ENCODE data around the gene TFDP2. TPM values are rescaled to one million over a fixed set of nuclear protein-coding genes. Genes with fewer than 3 reads are reported as not detected.

TFDP2 gene
- total RNA-seq, 4 donors from 2014 or later = 18.2 to 286 (median 64.4) TPM

- Histone ChIP-seq H3K9me3 (no peaks in the 10 kb centered on the region), H3K4me1 (no peaks in the 10 kb centered on the region), H3K27me3 (no peaks in the 10 kb centered on the region), H3K27ac (no peak overlapping the region), H3K36me3 (no peaks in the 10 kb centered on the region), H3K4me3 (no peak overlapping the region)
- no peak for DNase-seq
- intact Hi-C loops (cut with DNase I; ENCODE audit: low total_unique reads) = no loop called here
- TF ChIP-seq CTCF (IDR thresholded peaks at IDR 0.05) (no peak), POLR2A (IDR thresholded peaks at IDR 0.05) (no peak)
These were observed 145.3 kb downstream of the TFDP2 start for GRCh38 chr3:142004025-142004424.

GRCh38 chr3:142003291-142003690 is 146.1 kb downstream of the TFDP2 start:
- Histone ChIP-seq H3K27ac (no peak overlapping the region), H3K4me3 (no peak overlapping the region), H3K36me3 (no peaks in the 10 kb centered on the region), H3K27me3 (no peaks in the 10 kb centered on the region), H3K4me1 (no peaks in the 10 kb centered on the region), H3K9me3 (no peaks in the 10 kb centered on the region)
- TF ChIP-seq POLR2A (IDR thresholded peaks at IDR 0.05) = no peak
- no peak for TF ChIP-seq CTCF (IDR thresholded peaks at IDR 0.05)
- intact Hi-C loops (cut with DNase I; ENCODE audit: low total_unique reads) = no loop called here
- no peak for DNase-seq

GRCh38 chr3:142000325-142000870 is 148.9 kb downstream of the TFDP2 start:
- no peak overlapping the region for H3K27ac ChIP-seq
- no peak overlapping the region for H3K4me3 ChIP-seq
- TF ChIP-seq CTCF (IDR thresholded peaks at IDR 0.05) = no peak
- TF ChIP-seq POLR2A (IDR thresholded peaks at IDR 0.05) = no peak
- H3K9me3 ChIP-seq = no peaks in the 10 kb centered on the region
- intact Hi-C loops (cut with DNase I; ENCODE audit: low total_unique reads) = no loop called here
- no peak for DNase-seq
- no peaks in the 10 kb centered on the region for H3K4me1 ChIP-seq
- H3K27me3 ChIP-seq = no peaks in the 10 kb centered on the region
- no peaks in the 10 kb centered on the region for H3K36me3 ChIP-seq

GRCh38 chr3:141998669-141999290 is 150.6 kb downstream of the TFDP2 start:
- no peak for DNase-seq
- no peaks in the 10 kb centered on the region for H3K27me3 ChIP-seq
- H3K4me3 ChIP-seq = no peak overlapping the region
- TF ChIP-seq CTCF (IDR thresholded peaks at IDR 0.05) = peak in 2 of 4 experiments; percentile 23 to 25
- TF ChIP-seq POLR2A (IDR thresholded peaks at IDR 0.05) = no peak
- peaks cover 0 to 5% of the 10 kb centered on the region in 2 donors for H3K4me1 ChIP-seq
- intact Hi-C loops (cut with DNase I; ENCODE audit: low total_unique reads) = no loop called here
- H3K9me3 ChIP-seq = no peaks in the 10 kb centered on the region
- no peaks in the 10 kb centered on the region for H3K36me3 ChIP-seq
- H3K27ac ChIP-seq = no peak overlapping the region

- H3K27me3 ChIP-seq = no peaks in the 10 kb centered on the region
- H3K27ac ChIP-seq = no peak overlapping the region
- peaks cover 0 to 5% of the 10 kb centered on the region in 2 donors for H3K4me1 ChIP-seq
- intact Hi-C loops (cut with DNase I; ENCODE audit: low total_unique reads) = no loop called here
- no peaks in the 10 kb centered on the region for H3K9me3 ChIP-seq
- H3K4me3 ChIP-seq = no peak overlapping the region
- TF ChIP-seq POLR2A (IDR thresholded peaks at IDR 0.05) (no peak), CTCF (IDR thresholded peaks at IDR 0.05) (no peak)
- no peaks in the 10 kb centered on the region for H3K36me3 ChIP-seq
- no peak for DNase-seq
These were observed 152.9 kb downstream of the TFDP2 start for GRCh38 chr3:141996437-141996836.
